T-helper 2 cell treated with Interferon-gamma antibody and Interleukin-4, amounts not matched to agents 100 ng/mL and 5 ng/mL, for 36 hours (primary cell): ENCODE results near the gene OR2AT4. TPM values are rescaled to one million over a fixed set of nuclear protein-coding genes. Genes with fewer than 3 reads are reported as not detected.
"Not testable (repeated sequence)": the region's sequence is repeated elsewhere in the genome, so short reads cannot be mapped to it uniquely, and the experiment has no call there.

ENCODE experiments used
- intact Hi-C: fragments of 100-400 bp; cut with micrococcal nuclease; formaldehyde crosslinking; loops from one replicate; pipeline ENCODE4 v1.15.1; 2023
- total RNA-seq: library from RNA; stranded (reverse); gene quantifications from 2 replicates; pipeline ENCODE4 v1.2.3, GENCODE V29; 2022

The OR2AT4 gene
- total RNA-seq, 1 donor from 2014 or later = not detected

GRCh38 chr11:75068993-75069392 is 27.7 kb downstream of the OR2AT4 start:
- intact Hi-C loops = no loop called here

GRCh38 chr11:75068559-75068958 is 28.1 kb downstream of the OR2AT4 start:
- intact Hi-C loops = no loop called here

- intact Hi-C loops = no loop called here
These were observed 30.6 kb downstream of the OR2AT4 start for GRCh38 chr11:75066061-75066460.

GRCh38 chr11:75063741-75064314 is 32.8 kb downstream of the OR2AT4 start:
- intact Hi-C loops = no loop called here

- intact Hi-C loops = no loop called here
These were observed 37.4 kb downstream of the OR2AT4 start for GRCh38 chr11:75059299-75059698.

GRCh38 chr11:75056814-75057213 is 39.9 kb downstream of the OR2AT4 start:
- intact Hi-C loops = no loop called here

- intact Hi-C loops = no loop called here
These were observed 41.2 kb downstream of the OR2AT4 start for GRCh38 chr11:75055511-75055910.

GRCh38 chr11:75052457-75052856 is 44.2 kb downstream of the OR2AT4 start:
- intact Hi-C loops = no loop called here

GRCh38 chr11:75051043-75051442 is 45.6 kb downstream of the OR2AT4 start:
- intact Hi-C loops = no loop called here

- intact Hi-C loops = no loop called here
These were observed 46.2 kb downstream of the OR2AT4 start for GRCh38 chr11:75050516-75050915.

GRCh38 chr11:75049501-75050266 is 47.0 kb downstream of the OR2AT4 start:
- intact Hi-C loops = not testable (repeated sequence)

GRCh38 chr11:75047191-75047590 is 49.5 kb downstream of the OR2AT4 start:
- intact Hi-C loops = no loop called here

- intact Hi-C loops = not testable (repeated sequence)
These were observed 50.0 kb downstream of the OR2AT4 start for GRCh38 chr11:75046668-75047067.

- intact Hi-C loops = not testable (repeated sequence)
These were observed 52.1 kb downstream of the OR2AT4 start for GRCh38 chr11:75044381-75045170.

GRCh38 chr11:75041821-75042220 is 54.9 kb downstream of the OR2AT4 start:
- intact Hi-C loops = not testable (repeated sequence)

GRCh38 chr11:75041263-75041662 is 55.4 kb downstream of the OR2AT4 start:
- intact Hi-C loops = no loop called here

GRCh38 chr11:75040167-75040770 is 56.4 kb downstream of the OR2AT4 start:
- intact Hi-C loops = no loop called here

GRCh38 chr11:75035911-75036565 is 60.6 kb downstream of the OR2AT4 start:
- intact Hi-C loops = no loop called here

- intact Hi-C loops = no loop called here
These were observed 61.4 kb downstream of the OR2AT4 start for GRCh38 chr11:75035256-75035655.

- intact Hi-C loops = no loop called here
These were observed 62.8 kb downstream of the OR2AT4 start for GRCh38 chr11:75033916-75034315.

GRCh38 chr11:75032550-75032935 is 64.1 kb downstream of the OR2AT4 start:
- intact Hi-C loops = loop anchor here (1.0 kb wide), 1 partner anchor 103 kb away; no protein-coding TSS in a partner anchor
